Prostate gland (tissue), 2 donors: ENCODE results near the gene LCOR. TPM values are rescaled to one million over a fixed set of nuclear protein-coding genes. Genes with fewer than 3 reads are reported as not detected.

Experiments
- DNase-seq: peaks from one replicate; pipeline ENCODE4 v3.0.0-alpha.2; 2019; ENCODE audit warnings: low spot score
- H3K27ac ChIP-seq, 2 donors: fragments of 200-600 bp; sonication (generic); 2 replicates each; pipeline ENCODE4 v1.5.1; 2017 to 2019
- H3K27me3 ChIP-seq: fragments of 200-600 bp; sonication (generic); replicated peaks from 2 replicates; pipeline ENCODE4 v1.5.1; 2019; ENCODE audit not compliant: insufficient read depth
- H3K36me3 ChIP-seq, 2 donors: fragments of 200-600 bp; sonication (generic); 1 replicate in 1 of 2; 2 replicates in 1 of 2; pipeline versions ENCODE4 v1.5.1 to v1.8.1; 2017 to 2019
- H3K4me1 ChIP-seq: fragments of 200-600 bp; sonication (generic); replicated peaks from 2 replicates; pipeline ENCODE4 v1.5.1; 2019
- H3K4me3 ChIP-seq, 2 donors: fragments of 200-600 bp; sonication (generic); 2 replicates each; pipeline ENCODE4 v1.5.1; 2017 to 2019
- H3K9me3 ChIP-seq: fragments of 200-600 bp; sonication (generic); 2 replicates; pipeline ENCODE4 v1.5.1; 2017
- CTCF ChIP-seq, 4 experiments: fragments of 200-600 bp in 2 of 4; fragments of 450-650 bp in 2 of 4; sonication (generic) in 2 of 4; IDR thresholded peaks; 1 replicate in 3 of 4; 2 replicates in 1 of 4; pipeline ENCODE4 v1.5.1; 2016 to 2019; ENCODE audit warnings: antibody characterized with exemption in 4 of 4, mild to moderate bottlenecking in 2 of 4, moderate library complexity in 2 of 4
- POLR2A ChIP-seq: fragments of 450-650 bp; IDR thresholded peaks from one replicate; pipeline ENCODE4 v1.6.1; 2016; ENCODE audit warnings: antibody characterized with exemption, mild to moderate bottlenecking
- POLR2AphosphoS5 ChIP-seq: sonication (generic); formaldehyde crosslinking; IDR thresholded peaks from one replicate; pipeline ENCODE4 v1.6.1; 2017; ENCODE audit warnings: antibody characterized with exemption
- WGBS: methylation state at CpG from one replicate; pipeline ENCODE4 v1.1.5; 2018; 5-methylcytosine and 5-hydroxymethylcytosine counted together
- intact Hi-C: fragments of 100-400 bp; cut with DNase I; formaldehyde crosslinking; loops from one replicate; pipeline ENCODE4 v1.14.2; 2022
- total RNA-seq, 2 donors: library from RNA; depleted of rRNA; stranded (reverse); fragments of >200 nt; gene quantifications; one replicate each; pipeline ENCODE4 v1.1.0, GENCODE V29; 2016

Gene LCOR
- total RNA-seq, 2 donors from 2014 or later: 32.8 to 40.0 TPM

GRCh38 chr10:96971324-96971723 is 139.2 kb downstream of the LCOR start:
- no peak for TF ChIP-seq POLR2AphosphoS5
- no peak for TF ChIP-seq POLR2A
- no peak for TF ChIP-seq CTCF (IDR thresholded peaks at IDR 0.05)
- Histone ChIP-seq H3K36me3 (no peaks in the 10 kb centered on the region), H3K4me1 (no peaks in the 10 kb centered on the region)

GRCh38 chr10:96972264-96972663 is 140.2 kb downstream of the LCOR start:
- no peak for DNase-seq
- no peaks in the 10 kb centered on the region for H3K9me3 ChIP-seq
- H3K27me3 ChIP-seq: no peaks in the 10 kb centered on the region
- no peaks in the 10 kb centered on the region for H3K4me1 ChIP-seq
- 88% methylated on average over 1 of the region's 1 CpG for WGBS
- no peak overlapping the region for H3K27ac ChIP-seq
- H3K36me3 ChIP-seq: no peaks in the 10 kb centered on the region
- no peak overlapping the region for H3K4me3 ChIP-seq
- intact Hi-C loops: no loop called here
- TF ChIP-seq POLR2A (no peak), CTCF (IDR thresholded peaks at IDR 0.05) (no peak), POLR2AphosphoS5 (no peak)

More at GRCh38 chr10:96971324-96971723, 139.2 kb downstream of the LCOR start:
- intact Hi-C loops: no loop called here
- WGBS: 93% methylated on average over 2 of the region's 2 CpGs
- H3K27ac ChIP-seq: no peak overlapping the region
- H3K9me3 ChIP-seq: no peaks in the 10 kb centered on the region
- no peak for DNase-seq
- no peak overlapping the region for H3K4me3 ChIP-seq
- no peaks in the 10 kb centered on the region for H3K27me3 ChIP-seq

- Histone ChIP-seq H3K27me3 (no peaks in the 10 kb centered on the region), H3K36me3 (no peaks in the 10 kb centered on the region), H3K9me3 (no peaks in the 10 kb centered on the region), H3K4me1 (no peaks in the 10 kb centered on the region), H3K27ac (no peak overlapping the region), H3K4me3 (no peak overlapping the region)
- no peak for TF ChIP-seq CTCF (IDR thresholded peaks at IDR 0.05)
- no peak for TF ChIP-seq POLR2A
- TF ChIP-seq POLR2AphosphoS5: no peak
- no peak for DNase-seq
- intact Hi-C loops: no loop called here
- 72% methylated on average over 5 of the region's 5 CpGs for WGBS
These were observed 142.0 kb downstream of the LCOR start for GRCh38 chr10:96973809-96974747.

- Histone ChIP-seq H3K36me3 (no peaks in the 10 kb centered on the region), H3K27me3 (no peaks in the 10 kb centered on the region), H3K4me3 (no peak overlapping the region), H3K4me1 (no peaks in the 10 kb centered on the region), H3K9me3 (no peaks in the 10 kb centered on the region), H3K27ac (no peak overlapping the region)
- DNase-seq: no peak
- 63% methylated on average over 2 of the region's 2 CpGs for WGBS
- intact Hi-C loops: no loop called here
- TF ChIP-seq POLR2AphosphoS5 (no peak), CTCF (IDR thresholded peaks at IDR 0.05) (no peak), POLR2A (no peak)
These were observed 143.0 kb downstream of the LCOR start for GRCh38 chr10:96975136-96975535.
